ENCODE data around the gene SPATA20.

- TF ChIP-seq CTCF (IDR thresholded peaks at IDR 0.05; ENCODE audit: extremely low read depth in 1 of 2, insufficient read depth in 1 of 2, low read depth in 1 of 2, low read length in 2 of 2), result no peak
- no peak for TF ChIP-seq POLR2AphosphoS5 (IDR thresholded peaks at IDR 0.05; ENCODE audit: insufficient read depth, low read depth, low read length)
Measured at GRCh38 chr17:50498021-50498874, 48.7 kb upstream of the SPATA20 start.

All from endothelial cell of umbilical vein (primary cell).